ENCODE results near the gene ZDHHC1.

Gene ZDHHC1

DNA sequence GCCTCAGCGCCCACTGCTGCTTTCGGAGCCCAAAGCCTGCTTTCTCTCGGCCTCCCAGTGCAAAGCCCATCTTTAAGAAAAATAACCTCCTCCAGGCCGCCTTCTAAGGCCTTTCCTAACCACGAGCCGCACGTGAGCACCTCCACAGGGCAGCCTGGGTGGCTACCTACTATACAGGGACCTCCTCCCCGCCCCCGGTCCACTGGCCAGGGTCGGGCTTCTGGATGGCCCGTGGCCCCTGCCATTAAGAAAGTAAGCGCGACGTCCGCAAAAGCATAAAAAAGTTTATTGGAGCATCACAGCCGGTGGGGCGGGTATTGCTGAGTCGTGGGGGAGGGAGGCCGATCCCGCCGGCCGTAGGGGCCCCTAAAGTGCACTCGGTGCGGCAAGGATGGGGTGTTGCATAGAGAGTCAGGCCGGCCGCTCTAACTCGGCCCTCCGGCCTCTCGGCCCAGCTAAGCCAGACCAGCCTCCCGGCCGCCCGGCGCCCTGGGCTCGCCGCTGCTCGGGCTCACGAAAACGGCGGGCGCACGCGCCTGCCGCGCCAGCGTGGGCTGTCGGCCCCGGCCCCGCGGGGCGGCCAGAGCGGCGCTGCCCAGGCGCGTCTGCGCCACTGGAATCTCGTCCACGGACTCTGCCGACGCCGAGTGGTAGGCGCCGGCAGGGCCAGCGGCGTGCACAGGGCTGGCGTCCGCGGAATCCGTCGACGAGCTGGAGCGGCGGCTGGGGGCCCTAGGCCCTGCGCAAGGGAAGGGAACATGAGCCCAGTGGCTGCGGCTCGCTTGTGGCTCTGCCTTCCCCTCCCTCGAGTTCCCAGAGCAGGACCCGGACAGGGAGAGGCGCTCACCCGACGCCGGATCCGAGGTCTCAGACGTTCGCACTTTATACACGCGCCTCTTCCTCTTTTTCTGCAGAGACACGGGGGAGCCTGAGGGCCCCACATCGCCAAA, 21.8 kb downstream of the ZDHHC1 start:
- Histone ChIP-seq H3K79me2 (ENCODE audit: low read length) (no peaks in the 10 kb centered on the region), H3K36me3 (replicated peaks; ENCODE audit: low read depth, low read length) (no peaks in the 10 kb centered on the region), H3K4me1 (ENCODE audit: low read length) (peaks cover 38% of the 10 kb centered on the region), H3K27ac (ENCODE audit: low read length) (no peak overlapping the region), H3K4me2 (ENCODE audit: low read length) (no peak overlapping the region), H3K27me3 (ENCODE audit: low read depth, low read length) (no peaks in the 10 kb centered on the region), H4K20me1 (ENCODE audit: insufficient read depth, low read length) (no peaks in the 10 kb centered on the region), H3K9ac (ENCODE audit: low read length) (no peak overlapping the region), H2AFZ (ENCODE audit: low read depth, low read length) (no peak overlapping the region), H3K9me3 (ENCODE audit: insufficient read depth, low read length) (no peaks in the 10 kb centered on the region), H3K4me3 (ENCODE audit: low read length) (no peak overlapping the region)
- TF ChIP-seq EZH2phosphoT487 (IDR thresholded peaks at IDR 0.05; ENCODE audit: low read depth), result no peak
- TF ChIP-seq, protein P1, sequence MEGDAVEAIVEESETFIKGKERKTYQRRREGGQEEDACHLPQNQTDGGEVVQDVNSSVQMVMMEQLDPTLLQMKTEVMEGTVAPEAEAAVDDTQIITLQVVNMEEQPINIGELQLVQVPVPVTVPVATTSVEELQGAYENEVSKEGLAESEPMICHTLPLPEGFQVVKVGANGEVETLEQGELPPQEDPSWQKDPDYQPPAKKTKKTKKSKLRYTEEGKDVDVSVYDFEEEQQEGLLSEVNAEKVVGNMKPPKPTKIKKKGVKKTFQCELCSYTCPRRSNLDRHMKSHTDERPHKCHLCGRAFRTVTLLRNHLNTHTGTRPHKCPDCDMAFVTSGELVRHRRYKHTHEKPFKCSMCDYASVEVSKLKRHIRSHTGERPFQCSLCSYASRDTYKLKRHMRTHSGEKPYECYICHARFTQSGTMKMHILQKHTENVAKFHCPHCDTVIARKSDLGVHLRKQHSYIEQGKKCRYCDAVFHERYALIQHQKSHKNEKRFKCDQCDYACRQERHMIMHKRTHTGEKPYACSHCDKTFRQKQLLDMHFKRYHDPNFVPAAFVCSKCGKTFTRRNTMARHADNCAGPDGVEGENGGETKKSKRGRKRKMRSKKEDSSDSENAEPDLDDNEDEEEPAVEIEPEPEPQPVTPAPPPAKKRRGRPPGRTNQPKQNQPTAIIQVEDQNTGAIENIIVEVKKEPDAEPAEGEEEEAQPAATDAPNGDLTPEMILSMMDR (IDR thresholded peaks at IDR 0.05; ENCODE audit: low read depth, low read length), result no peak

DNA sequence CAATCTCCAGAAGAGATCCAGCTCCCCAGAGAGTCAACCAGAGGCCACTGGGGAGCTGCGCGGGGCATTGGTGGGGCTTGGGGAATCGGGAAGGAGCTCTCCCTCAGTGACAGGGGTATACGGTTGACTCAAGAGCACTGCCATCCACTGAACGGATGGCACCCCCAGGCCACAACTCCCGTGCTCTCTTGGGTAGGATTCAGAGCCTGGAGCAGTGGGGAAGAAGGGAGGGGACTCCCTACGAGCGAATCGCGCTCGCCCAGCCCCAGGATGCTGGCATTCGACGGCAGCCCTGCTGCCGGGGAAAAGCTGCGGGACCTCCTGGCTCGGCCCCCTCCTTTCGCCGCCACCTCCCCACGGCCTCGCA, 22.5 kb downstream of the ZDHHC1 start:
- Histone ChIP-seq H3K4me1 (ENCODE audit: low read length) (peaks cover 32% of the 10 kb centered on the region), H3K9ac (ENCODE audit: low read length) (no peak overlapping the region), H2AFZ (ENCODE audit: low read depth, low read length) (no peak overlapping the region), H4K20me1 (ENCODE audit: insufficient read depth, low read length) (no peaks in the 10 kb centered on the region), H3K4me2 (ENCODE audit: low read length) (no peak overlapping the region), H3K9me3 (ENCODE audit: insufficient read depth, low read length) (no peaks in the 10 kb centered on the region), H3K4me3 (ENCODE audit: low read length) (no peak overlapping the region), H3K36me3 (replicated peaks; ENCODE audit: low read depth, low read length) (no peaks in the 10 kb centered on the region), H3K27me3 (ENCODE audit: low read depth, low read length) (no peaks in the 10 kb centered on the region), H3K79me2 (ENCODE audit: low read length) (no peaks in the 10 kb centered on the region), H3K27ac (ENCODE audit: low read length) (no peak overlapping the region)
- TF ChIP-seq EZH2phosphoT487 (IDR thresholded peaks at IDR 0.05; ENCODE audit: low read depth), result no peak
- TF ChIP-seq, protein P1 (IDR thresholded peaks at IDR 0.05; ENCODE audit: low read depth, low read length), result no peak

DNA sequence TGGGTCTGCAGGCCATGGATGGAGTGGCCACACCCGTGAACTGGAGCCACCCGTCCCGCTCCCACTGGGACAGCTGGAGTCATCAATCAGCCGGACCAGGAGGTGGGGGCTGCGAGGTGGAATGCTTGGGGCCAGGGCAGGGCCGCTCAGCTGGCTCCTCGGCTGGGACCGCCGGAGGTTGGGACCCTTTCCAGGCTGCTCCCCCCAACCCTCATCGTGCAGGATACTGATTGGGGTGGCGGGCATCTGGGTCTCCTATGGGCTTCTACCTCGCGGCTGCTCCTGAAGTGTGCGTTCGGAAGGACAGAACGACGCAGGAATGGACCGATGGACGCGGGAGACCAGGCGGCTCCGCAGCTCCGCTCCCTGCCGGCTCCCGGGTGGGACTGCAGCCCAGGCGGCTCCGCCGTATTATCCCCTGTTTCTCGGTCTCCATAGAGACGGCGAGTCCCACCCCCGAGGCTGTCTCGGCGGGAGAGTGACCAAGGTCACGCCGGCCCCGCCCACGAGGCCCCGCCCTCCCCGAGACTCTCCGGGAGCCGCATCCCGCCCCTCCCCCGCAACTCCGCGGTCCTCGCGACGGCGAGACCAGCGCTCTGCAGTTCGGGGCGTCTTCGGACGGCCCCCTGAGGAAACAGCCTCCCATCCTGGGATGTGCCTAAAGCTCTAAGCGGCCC, 23.0 kb downstream of the ZDHHC1 start, which contains the start of gene TPPP3:
TSS of gene TPPP3 (minus strand) at position 388 of the 677 bp plus-strand sequence. CDS start 2,387 bp downstream, outside the sequence.
- H3K4me2 ChIP-seq (ENCODE audit: low read length), result no peak within 1 kb of the TSS
- H3K4me3 ChIP-seq (ENCODE audit: low read length), result no peak within 1 kb of the TSS
- no peaks in the 10 kb centered on the region for H3K79me2 ChIP-seq (ENCODE audit: low read length)
- H3K27me3 ChIP-seq (ENCODE audit: low read depth, low read length), result no peaks in the 10 kb centered on the region
- no peak for TF ChIP-seq EZH2phosphoT487 (IDR thresholded peaks at IDR 0.05; ENCODE audit: low read depth)
- TF ChIP-seq, protein P1 (IDR thresholded peaks at IDR 0.05; ENCODE audit: low read depth, low read length), result no peak
- no peak within 1 kb of the TSS for H2AFZ ChIP-seq (ENCODE audit: low read depth, low read length)
- no peak within 1 kb of the TSS for H3K27ac ChIP-seq (ENCODE audit: low read length)
- H3K4me1 ChIP-seq (ENCODE audit: low read length), result peaks cover 27% of the 10 kb centered on the region
- no peaks in the 10 kb centered on the region for H3K9me3 ChIP-seq (ENCODE audit: insufficient read depth, low read length)
- no peaks in the 10 kb centered on the region for H3K36me3 ChIP-seq (replicated peaks; ENCODE audit: low read depth, low read length)
- H3K9ac ChIP-seq (ENCODE audit: low read length), result no peak within 1 kb of the TSS
- H4K20me1 ChIP-seq (ENCODE audit: insufficient read depth, low read length), result no peaks in the 10 kb centered on the region

Measured in OCI-LY3 (cell line).